ENCODE measurements around the gene KRTAP2-3. TPM values are rescaled to one million over a fixed set of nuclear protein-coding genes. Genes with fewer than 3 reads are reported as not detected.
A peak's percentile ranks its signal among the peaks of the same experiment; 100 is the strongest.
"Not testable (repeated sequence)": the region's sequence is repeated elsewhere in the genome, so short reads cannot be mapped to it uniquely, and the experiment has no call there.

KRTAP2-3 gene
- total RNA-seq, result not detected in 2 replicates

- no peaks in the 10 kb centered on the region for H3K4me1 Mint-ChIP-seq
- ChIA-PET POLR2A (no interaction called here), CTCF (no interaction called here)
- H3K36me3 Mint-ChIP-seq (ENCODE audit: low read depth), result no peaks in the 10 kb centered on the region
- ATAC-seq (ENCODE audit: low read depth) (no peak), DNase-seq (no peak)
- H3K4me3 Mint-ChIP-seq, result no peak within 1 kb of the TSS
- H3K27me3 Mint-ChIP-seq, result peaks cover 38% of the 10 kb centered on the region
- H3K27ac Mint-ChIP-seq, result no peak within 1 kb of the TSS
- peaks cover 7% of the 10 kb centered on the region for H3K9me3 Mint-ChIP-seq
- no peak for TF ChIP-seq CTCF (IDR thresholded peaks at IDR 0.05)
- intact Hi-C loops (cut with micrococcal nuclease), result no loop called here
These were observed at the start of gene KRTAP2-3 for GRCh38 chr17:41060052-41060604. Gene KRTAP2-3 (minus strand): TSS chr17:41060114. CDS start chr17:41060050, 64 bp downstream.

GRCh38 chr17:41108728-41109386 lies 48.9 kb upstream of the KRTAP2-3 start:
- POLR2A ChIA-PET; H3K9me3 Mint-ChIP-seq; CTCF ChIA-PET; DNase-seq; intact Hi-C loops (cut with micrococcal nuclease); ATAC-seq (ENCODE audit: low read depth); H3K36me3 Mint-ChIP-seq (ENCODE audit: low read depth); H3K27me3 Mint-ChIP-seq: not testable (repeated sequence)
- Mint-ChIP-seq H3K27ac (peak overlapping the region; percentile 48), H3K4me3 (peak overlapping the region; percentile 21), H3K4me1 (peaks cover 15% of the 10 kb centered on the region)

GRCh38 chr17:41107941-41108450 lies 48.1 kb upstream of the KRTAP2-3 start:
- Mint-ChIP-seq H3K4me3 (no peak overlapping the region), H3K27me3 (peaks cover 6% of the 10 kb centered on the region), H3K27ac (peak overlapping the region; percentile 46), H3K4me1 (peaks cover 15% of the 10 kb centered on the region), H3K36me3 (ENCODE audit: low read depth) (peaks cover 1% of the 10 kb centered on the region), H3K9me3 (peaks cover 4% of the 10 kb centered on the region)
- ATAC-seq (ENCODE audit: low read depth) (no peak), DNase-seq (no peak)
- intact Hi-C loops (cut with micrococcal nuclease), result no loop called here
- POLR2A ChIA-PET, result no interaction called here
- no peak for TF ChIP-seq CTCF (IDR thresholded peaks at IDR 0.05)
- CTCF ChIA-PET, result no interaction called here

GRCh38 chr17:41105347-41105746 lies 45.4 kb upstream of the KRTAP2-3 start, which contains the start of gene KRTAP4-9:
Gene KRTAP4-9 (plus strand): TSS chr17:41105389. CDS start chr17:41105389, 0 bp downstream.
- CTCF ChIA-PET; ATAC-seq (ENCODE audit: low read depth); H3K4me3 Mint-ChIP-seq; intact Hi-C loops (cut with micrococcal nuclease); H3K36me3 Mint-ChIP-seq (ENCODE audit: low read depth); H3K27me3 Mint-ChIP-seq; H3K9me3 Mint-ChIP-seq; H3K27ac Mint-ChIP-seq; DNase-seq; POLR2A ChIA-PET: not testable (repeated sequence)
- H3K4me1 Mint-ChIP-seq, result peaks cover 17% of the 10 kb centered on the region

GRCh38 chr17:41104386-41105038 lies 44.6 kb upstream of the KRTAP2-3 start:
- H3K27ac Mint-ChIP-seq; H3K36me3 Mint-ChIP-seq (ENCODE audit: low read depth); H3K9me3 Mint-ChIP-seq; CTCF ChIA-PET; ATAC-seq (ENCODE audit: low read depth); intact Hi-C loops (cut with micrococcal nuclease); H3K4me3 Mint-ChIP-seq; DNase-seq; POLR2A ChIA-PET: not testable (repeated sequence)
- Mint-ChIP-seq H3K4me1 (peaks cover 23% of the 10 kb centered on the region), H3K27me3 (peaks cover 13% of the 10 kb centered on the region)

- CTCF ChIA-PET, result no interaction called here
- Mint-ChIP-seq H3K36me3 (ENCODE audit: low read depth) (no peaks in the 10 kb centered on the region), H3K4me1 (peaks cover 21% of the 10 kb centered on the region), H3K9me3 (no peaks in the 10 kb centered on the region), H3K27me3 (peaks cover 13% of the 10 kb centered on the region), H3K4me3 (no peak overlapping the region), H3K27ac (no peak overlapping the region)
- intact Hi-C loops (cut with micrococcal nuclease), result no loop called here
- POLR2A ChIA-PET, result no interaction called here
- ATAC-seq (ENCODE audit: low read depth) (no peak), DNase-seq (no peak)
- no peak for TF ChIP-seq CTCF (IDR thresholded peaks at IDR 0.05)
These were observed 44.0 kb upstream of the KRTAP2-3 start for GRCh38 chr17:41103896-41104295.
